Lung (tissue), 12 donors: ENCODE results near the gene SLC13A5. TPM values are rescaled to one million over a fixed set of nuclear protein-coding genes. Genes with fewer than 3 reads are reported as not detected.
"Not testable (repeated sequence)": the region's sequence is repeated elsewhere in the genome, so short reads cannot be mapped to it uniquely, and the experiment has no call there.

Source experiments
- ATAC-seq: fragments of 200-7000 bp; cut with Tn5 transposase; one replicate; pipeline ENCODE4 v1.9.1; 2020; ENCODE audit warnings: moderate number of reproducible peaks; ENCODE audit not compliant: insufficient read depth, low FRiP score
- DNase-seq, 3 donors: peaks; one replicate each; pipeline ENCODE4 v3.0.0-alpha.2; 2013 to 2017
- H3K27ac ChIP-seq, 2 donors: one replicate each; pipeline ENCODE4 v1.5.1; 2013; ENCODE audit warnings: mild to moderate bottlenecking in 2 of 2, moderate library complexity in 2 of 2, control low read depth in 1 of 2, inconsistent platforms in 1 of 2, low read depth in 1 of 2, low read length in 1 of 2
- H3K27me3 ChIP-seq, 3 donors: one replicate each; pipeline ENCODE4 v1.5.1; 2013; ENCODE audit warnings: low read length in 2 of 3; ENCODE audit not compliant: control insufficient read depth in 3 of 3, insufficient read depth in 3 of 3
- H3K36me3 ChIP-seq, 4 donors: one replicate each; pipeline ENCODE4 v1.5.1; 2013; ENCODE audit warnings: low read length in 4 of 4, mild to moderate bottlenecking in 1 of 4, moderate library complexity in 1 of 4; ENCODE audit not compliant: control insufficient read depth in 4 of 4, insufficient read depth in 4 of 4
- H3K4me1 ChIP-seq, 5 donors: one replicate each; pipeline ENCODE4 v1.5.1; 2013; ENCODE audit warnings: low read length in 5 of 5, mild to moderate bottlenecking in 2 of 5, moderate library complexity in 1 of 5; ENCODE audit not compliant: control insufficient read depth in 5 of 5, insufficient read depth in 5 of 5
- H3K4me3 ChIP-seq: one replicate; pipeline ENCODE4 v1.5.1; 2013; ENCODE audit warnings: mild to moderate bottlenecking, control low read depth, moderate library complexity
- H3K9ac ChIP-seq, 2 donors: one replicate each; pipeline ENCODE4 v1.5.1; 2013; ENCODE audit warnings: low read length in 2 of 2, control low read depth in 1 of 2; ENCODE audit not compliant: insufficient read depth in 1 of 2
- H3K9me3 ChIP-seq, 4 donors: one replicate each; pipeline ENCODE4 v1.5.1; 2013; ENCODE audit warnings: low read length in 3 of 4, mild to moderate bottlenecking in 1 of 4, moderate library complexity in 1 of 4; ENCODE audit not compliant: control insufficient read depth in 4 of 4, insufficient read depth in 3 of 4
- CTCF ChIP-seq: IDR thresholded peaks from 2 replicates; pipeline ENCODE4 v1.5.1; 2012; ENCODE audit warnings: mild to moderate bottlenecking; ENCODE audit errors: control extremely low read depth, extremely low read depth
- WGBS, 2 donors: extraction: QIAGEN DNeasy Blood & Tissue Kit; methylation state at CpG; one replicate each; pipeline ENCODE4 v1.1.7; 2013; 5-methylcytosine and 5-hydroxymethylcytosine counted together
- polyA plus RNA-seq, 2 donors: library from polyadenylated mRNA; stranded (reverse); fragments of 200-250 nt; gene quantifications; one replicate each; pipeline ENCODE4 v1.2.1, GENCODE V29; 2013
- total RNA-seq, 2 donors: library from RNA; depleted of rRNA in 1 of 2; stranded (reverse); fragments of >200 nt in 1 of 2; gene quantifications; one replicate each; pipeline ENCODE4 v1.2.1, GENCODE V29; 2014 to 2021
- donor health status: control.
- donor health status: control.
- donor health status: Bipolar disorder and iron deficiency.
- donor health status: healthy.
- donor health status: DM: yes; HTN: yes; CAD: no.

SLC13A5 gene
- total and polyA plus RNA-seq, 4 donors: 0.18 TPM; not detected in 3

- H3K9ac ChIP-seq: no peak overlapping the region
- WGBS, 2 donors: 82 to 84% methylated on average over 2 of the region's 2 CpGs
- DNase-seq: no peak
- TF ChIP-seq CTCF: no peak
- H3K27ac ChIP-seq: no peak overlapping the region
- no peak overlapping the region for H3K4me3 ChIP-seq
- no peak for ATAC-seq
- H3K27me3 ChIP-seq: peaks cover 0 to 8% (median 7%) of the 10 kb centered on the region in 3 donors
- H3K9me3 ChIP-seq: no peaks in the 10 kb centered on the region
- no peaks in the 10 kb centered on the region for H3K36me3 ChIP-seq
- no peaks in the 10 kb centered on the region for H3K4me1 ChIP-seq
These were observed 51.7 kb downstream of the SLC13A5 start for GRCh38 chr17:6661464-6661848.

- H3K27ac ChIP-seq: no peak overlapping the region
- no peaks in the 10 kb centered on the region for H3K9me3 ChIP-seq
- no peaks in the 10 kb centered on the region for H3K36me3 ChIP-seq
- TF ChIP-seq CTCF: no peak
- no peaks in the 10 kb centered on the region for H3K4me1 ChIP-seq
- H3K4me3 ChIP-seq: no peak overlapping the region
- no peak for DNase-seq
- no peak overlapping the region for H3K9ac ChIP-seq
- WGBS, 2 donors: 19 to 39% methylated on average over 11 of the region's 11 CpGs
- H3K27me3 ChIP-seq: peaks cover 0 to 8% (median 7%) of the 10 kb centered on the region in 3 donors
- ATAC-seq: no peak
These were observed 52.2 kb downstream of the SLC13A5 start for GRCh38 chr17:6660805-6661463.

- Histone ChIP-seq H3K4me3 (no peak overlapping the region), H3K27ac (no peak overlapping the region), H3K9me3 (no peaks in the 10 kb centered on the region), H3K9ac (no peak overlapping the region), H3K4me1 (peaks cover 0 to 5% (median 2%) of the 10 kb centered on the region in 5 donors), H3K27me3 (peaks cover 0 to 15% (median 12%) of the 10 kb centered on the region in 3 donors), H3K36me3 (no peaks in the 10 kb centered on the region)
- WGBS, 2 donors: 54 to 68% methylated on average over 9 of the region's 9 CpGs
- ATAC-seq (no peak), DNase-seq (no peak)
- no peak for TF ChIP-seq CTCF
These were observed 53.1 kb downstream of the SLC13A5 start for GRCh38 chr17:6660101-6660500.

GRCh38 chr17:6658411-6658810, 54.8 kb downstream of the SLC13A5 start:
- not testable (repeated sequence) for H3K9ac ChIP-seq, H3K4me3 ChIP-seq, H3K36me3 ChIP-seq, H3K27ac ChIP-seq, H3K9me3 ChIP-seq, ATAC-seq, DNase-seq
- 96 to 97% methylated on average over 2 of the region's 5 CpGs for WGBS, 2 donors
- Histone ChIP-seq H3K27me3 (peaks cover 0 to 27% (median 27%) of the 10 kb centered on the region in 3 donors), H3K4me1 (peaks cover 0 to 14% (median 6%) of the 10 kb centered on the region in 5 donors)
